Tongue (tissue), 2 donors: ENCODE results near the gene RHEB. TPM values are rescaled to one million over a fixed set of nuclear protein-coding genes. Genes with fewer than 3 reads are reported as not detected.
A peak's percentile ranks its signal among the peaks of the same experiment; 100 is the strongest.

Experiments
- DNase-seq: peaks from one replicate; pipeline ENCODE4 v3.0.0-alpha.2; 2015
- total RNA-seq: library from RNA; depleted of rRNA; stranded (reverse); fragments of >200 nt; gene quantifications from one replicate; pipeline ENCODE4 v1.2.3, GENCODE V29; 2014

RHEB gene
- total RNA-seq, 1 donor from 2014 or later, result 64.9 TPM

DNA sequence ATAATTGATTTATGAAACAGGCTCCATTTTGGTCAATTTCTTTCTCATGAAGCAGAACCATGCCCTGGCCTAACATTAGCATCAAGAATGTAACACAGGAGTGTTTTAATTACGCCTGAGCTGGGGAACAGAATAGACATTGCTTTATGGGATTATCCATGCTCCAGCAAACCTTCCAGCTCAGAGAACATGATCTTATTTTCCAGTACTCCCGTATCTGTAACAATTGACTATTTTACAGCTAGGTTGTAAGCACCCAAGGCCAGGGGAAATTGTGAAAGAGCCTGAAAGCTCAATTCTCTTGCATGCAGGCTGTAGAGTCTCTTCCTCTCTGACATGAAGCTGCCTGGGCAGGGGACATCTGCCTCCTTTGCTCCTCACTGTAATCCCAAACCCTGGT, 49.0 kb downstream of the RHEB start:
- no peak for DNase-seq

- no peak for DNase-seq
Observed at GRCh38 chr7:151469281-151469680, 50.4 kb downstream of the RHEB start.

GRCh38 chr7:151468217-151469018, 51.3 kb downstream of the RHEB start:
- DNase-seq, result no peak

- no peak for DNase-seq
Observed at GRCh38 chr7:151465169-151465568, 54.5 kb downstream of the RHEB start.

DNA sequence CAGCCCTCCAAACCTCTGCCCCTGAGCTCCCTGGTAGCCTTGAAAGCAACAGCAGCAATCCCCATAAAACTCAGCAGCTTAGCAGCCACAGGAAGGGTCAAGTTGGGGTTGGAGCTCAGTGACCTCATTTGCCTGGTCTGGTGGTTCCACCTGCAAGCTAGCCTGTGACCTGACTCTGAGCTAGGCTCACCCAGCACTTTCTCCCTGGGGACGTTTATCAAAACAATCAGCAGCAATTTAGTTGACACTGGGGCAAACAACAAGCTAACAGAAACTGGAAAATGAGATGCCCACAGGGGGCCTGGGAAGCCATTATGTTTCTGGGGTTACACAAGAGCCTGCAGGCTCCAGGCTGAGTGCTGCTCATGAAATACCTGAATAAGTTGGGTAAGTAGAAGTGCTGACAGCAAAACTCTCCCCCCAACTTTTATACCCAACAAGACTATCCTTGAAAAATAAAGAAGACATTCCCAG, 57.4 kb downstream of the RHEB start:
- DNase-seq, result no peak

DNA sequence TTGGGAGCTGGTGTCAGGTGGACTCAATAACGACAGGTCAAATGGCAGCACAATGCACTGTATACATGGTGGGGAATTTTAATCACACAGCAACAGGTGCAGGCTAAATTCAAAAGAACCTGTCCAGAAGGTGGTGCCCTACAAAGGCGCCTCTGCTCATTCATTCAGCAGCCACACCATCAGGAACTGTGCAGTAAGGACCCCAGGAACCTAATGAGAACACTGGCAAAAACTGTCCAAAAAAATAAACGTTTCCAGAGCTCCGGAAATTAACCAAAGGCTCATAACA, 57.8 kb downstream of the RHEB start:
- no peak for DNase-seq

DNA sequence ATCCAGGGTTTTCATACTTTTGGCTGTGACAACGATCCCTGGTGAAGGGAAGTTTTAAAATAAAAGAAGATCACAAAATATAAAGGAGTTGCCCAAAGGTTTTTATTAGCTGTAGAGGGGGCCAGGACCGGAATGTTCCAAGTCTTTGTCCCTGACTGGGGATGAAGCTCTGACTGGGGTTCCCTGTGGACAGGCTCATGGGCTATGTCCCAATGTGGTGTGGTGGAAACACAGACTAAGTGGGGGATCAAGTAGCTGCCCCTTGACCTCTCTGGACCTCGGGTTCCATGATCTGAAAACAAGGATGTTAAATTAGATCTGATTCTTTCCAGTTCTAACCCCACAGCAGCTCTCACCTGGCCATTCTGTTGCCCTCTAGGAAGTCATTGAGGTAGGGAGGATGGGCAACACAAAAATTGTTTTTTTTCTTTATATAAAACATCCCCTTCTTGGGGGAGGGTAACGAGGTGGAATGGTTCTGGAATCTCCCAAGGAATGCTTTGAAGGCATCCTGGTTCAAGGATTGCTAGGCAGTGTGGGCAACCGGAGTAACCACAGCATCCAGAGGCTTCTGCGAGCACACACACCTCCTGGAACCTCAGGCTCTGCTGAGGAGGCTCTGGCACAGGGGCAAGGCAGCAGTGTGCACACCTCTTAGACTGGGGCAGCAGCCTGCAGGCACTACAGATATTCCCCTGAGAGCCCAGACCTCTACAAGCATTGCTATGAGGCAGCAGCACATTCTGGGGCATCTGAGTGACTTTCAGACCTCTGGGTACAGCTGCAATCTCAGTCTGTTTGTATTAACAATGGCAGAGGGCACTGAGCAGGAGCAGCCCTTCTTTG, 58.4 kb downstream of the RHEB start:
- no peak for DNase-seq

GRCh38 chr7:151460474-151460855, 59.2 kb downstream of the RHEB start:
- DNase-seq, result no peak

GRCh38 chr7:151459726-151460473, 59.8 kb downstream of the RHEB start:
- peak; percentile 88 for DNase-seq

DNA sequence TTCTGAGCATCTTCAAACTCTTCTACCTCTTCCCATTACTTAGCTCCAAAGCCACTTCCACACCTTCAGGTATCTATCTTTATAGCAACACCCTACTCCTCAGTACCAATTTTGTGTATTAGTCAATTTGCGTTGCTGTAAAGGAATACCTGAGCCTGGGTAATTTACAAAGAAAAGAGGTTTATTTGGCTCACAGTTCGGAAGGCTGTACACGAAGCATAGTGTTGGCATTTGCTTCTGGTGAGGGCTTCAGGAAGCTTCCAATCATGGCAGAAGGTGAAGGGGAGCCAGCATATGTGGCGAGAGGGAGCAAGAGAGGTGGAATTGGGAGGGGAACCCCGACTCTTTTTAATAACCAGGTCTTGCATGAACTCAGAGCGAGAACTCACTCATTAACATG, 62.2 kb downstream of the RHEB start:
- DNase-seq, result no peak

DNA sequence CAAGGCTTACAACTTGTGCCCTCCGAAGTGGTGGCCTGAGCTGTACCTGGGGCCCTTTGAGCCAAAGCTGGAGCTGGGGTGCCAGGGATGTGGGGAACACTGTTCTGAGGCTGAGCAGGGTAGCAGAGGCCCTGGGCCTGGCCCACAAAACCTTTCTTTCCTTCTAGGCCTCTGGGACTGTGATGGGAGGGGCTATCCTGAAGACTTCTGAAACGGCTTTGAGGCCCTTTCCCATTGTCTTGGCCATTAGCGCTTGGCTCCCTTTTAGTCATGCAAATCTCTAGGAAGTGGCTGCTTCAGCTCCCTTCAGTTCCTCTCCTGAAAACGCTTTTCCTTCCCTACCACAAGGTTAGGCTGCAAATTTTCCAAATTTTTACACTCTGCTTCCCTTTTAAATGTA, 62.9 kb downstream of the RHEB start:
- no peak for DNase-seq

- no peak for DNase-seq
Observed at GRCh38 chr7:151456276-151456675, 63.4 kb downstream of the RHEB start.

GRCh38 chr7:151455690-151456089, 64.0 kb downstream of the RHEB start:
- no peak for DNase-seq

DNA sequence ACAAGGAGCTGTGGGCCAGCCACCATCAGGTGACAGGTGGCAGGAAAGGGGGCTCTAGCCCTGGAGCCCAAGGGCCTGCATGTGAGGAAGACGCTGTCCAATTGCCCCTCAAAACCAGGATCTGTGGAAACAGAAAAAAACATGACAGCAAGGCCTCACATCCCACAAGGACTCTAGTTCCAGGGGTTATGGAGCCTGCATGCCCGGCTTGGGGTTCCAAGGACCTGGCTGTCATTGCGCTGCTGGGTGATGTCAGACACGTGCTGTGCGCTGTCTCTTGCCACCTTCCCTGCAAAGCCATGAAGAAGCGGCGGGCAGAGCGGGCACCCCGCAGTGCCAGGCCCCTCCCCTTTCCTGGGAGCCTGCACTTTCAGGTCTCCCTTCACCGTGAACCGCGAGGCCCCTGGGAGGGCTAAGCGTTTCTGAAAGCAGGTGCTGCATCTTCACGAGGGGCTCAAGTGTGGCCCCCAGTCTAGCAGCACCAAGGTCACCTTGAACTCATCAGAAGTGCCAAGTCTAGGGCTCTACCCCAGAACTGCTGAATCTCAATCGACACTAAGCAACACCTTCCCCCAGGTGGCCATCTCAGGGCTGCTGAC, 64.7 kb downstream of the RHEB start:
- no peak for DNase-seq

- no peak for DNase-seq
Observed at GRCh38 chr7:151454305-151454704, 65.4 kb downstream of the RHEB start.

DNA sequence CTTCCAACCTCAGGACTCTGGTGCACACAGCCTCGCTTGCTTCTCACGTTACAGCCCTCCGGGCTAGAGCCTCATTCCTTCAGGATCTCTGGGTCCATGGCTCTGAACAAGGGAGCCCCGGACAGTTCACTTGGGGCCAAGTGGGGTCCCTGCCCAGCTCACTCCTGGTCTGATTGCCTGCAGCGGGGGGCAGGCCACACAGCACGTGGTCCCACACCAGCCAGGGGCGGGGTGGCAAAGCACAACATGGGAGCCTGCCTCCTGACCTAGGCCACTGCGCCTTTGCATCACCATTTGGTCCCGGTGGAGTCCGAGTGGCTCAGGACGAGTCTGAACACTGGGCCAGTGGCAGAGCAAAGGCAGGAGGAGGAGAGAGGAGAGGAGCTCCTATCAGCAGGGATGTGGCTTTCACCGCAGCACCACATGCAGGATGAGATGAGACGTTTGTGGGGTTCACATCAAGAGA, 66.3 kb downstream of the RHEB start:
- no peak for DNase-seq

GRCh38 chr7:151452680-151453325, 66.9 kb downstream of the RHEB start:
- no peak for DNase-seq

GRCh38 chr7:151451626-151452571, 67.8 kb downstream of the RHEB start:
- no peak for DNase-seq

GRCh38 chr7:151451156-151451555, 68.5 kb downstream of the RHEB start:
- DNase-seq, result no peak

DNA sequence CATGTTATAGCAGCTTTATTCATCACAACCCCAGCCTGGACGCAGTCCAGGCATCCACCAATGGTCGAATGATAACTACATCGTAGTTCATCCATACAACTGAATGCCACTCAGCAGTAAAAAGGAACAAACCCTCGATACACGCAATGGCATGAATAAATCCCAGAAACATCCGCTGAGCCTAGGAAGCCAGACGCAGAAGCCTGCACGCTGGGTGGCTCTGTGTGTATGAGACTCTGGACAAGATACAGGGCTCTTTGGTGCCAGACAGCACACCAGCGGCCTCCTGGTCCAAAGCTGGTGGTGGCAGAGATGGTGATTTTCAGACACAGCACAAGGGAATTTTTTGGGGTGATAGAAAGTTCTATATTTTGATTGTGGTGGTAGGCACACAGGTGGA, 69.7 kb downstream of the RHEB start:
- no peak for DNase-seq
